A549 treated with CpdA at 1 μM for 4 hours (cell line): Measurements from ENCODE around the gene PLPP1. TPM values are rescaled to one million over a fixed set of nuclear protein-coding genes. Genes with fewer than 3 reads are reported as not detected.

Experiments
- total RNA-seq: library from RNA; stranded (reverse); fragments of 200-300 nt; extraction: Qiagen RNA extraction; gene quantifications from 5 replicates; pipeline ENCODE4 v1.2.3, GENCODE V29; 2022; ENCODE audit warnings: low read depth

Gene PLPP1
- 28.6 to 35.1 TPM (median 33.8 TPM) in 5 replicates for total RNA-seq

GRCh38 chr5:55534436-55535198 is at the start of gene PLPP1:
Gene PLPP1, minus strand, starts transcription at chr5:55534964. Its CDS starts 335 bp downstream, at chr5:55534629.

Other genes with a start within 250 kb of the PLPP1 start
- gene DHX29, start 227.3 kb downstream of the PLPP1 start, total RNA-seq, result 21.1 to 26.6 TPM (median 23.5 TPM) in 5 replicates
- gene MTREX, start 227.0 kb downstream of the PLPP1 start, total RNA-seq, result 28.3 to 67.0 TPM (median 37.8 TPM) in 5 replicates
- 22.2 to 38.3 TPM (median 25.4 TPM) in 5 replicates for gene SLC38A9, start 177.4 kb upstream of the PLPP1 start, total RNA-seq
- 0.02 TPM in 1 of 5 replicates, not detected in the others for gene DDX4, start 203.1 kb upstream of the PLPP1 start, total RNA-seq